ENCODE results near the gene DNAJC3. TPM values are rescaled to one million over a fixed set of nuclear protein-coding genes. Genes with fewer than 3 reads are reported as not detected.
"Not testable (repeated sequence)": the region's sequence is repeated elsewhere in the genome, so short reads cannot be mapped to it uniquely, and the experiment has no call there.

DNAJC3 gene
- total RNA-seq, 2 experiments from 2014 or later: 15.9 to 16.8 TPM

GRCh38 chr13:95784161-95784899, 107.4 kb downstream of the DNAJC3 start:
- CTCF ChIA-PET: no interaction called here
- no peak for DNase-seq
- H3K4me3 Mint-ChIP-seq: no peak overlapping the region
- no peak overlapping the region for H3K27ac Mint-ChIP-seq
- intact Hi-C loops (cut with micrococcal nuclease): no loop called here
- no peak for ATAC-seq
- H3K9me3 Mint-ChIP-seq: peaks cover 4% of the 10 kb centered on the region
- peaks cover 34% of the 10 kb centered on the region for H3K36me3 Mint-ChIP-seq (ENCODE audit: low read depth)
- H3K4me1 Mint-ChIP-seq (ENCODE audit: low read depth): no peaks in the 10 kb centered on the region
- no peaks in the 10 kb centered on the region for H3K27me3 Mint-ChIP-seq
- POLR2A ChIA-PET: no interaction called here
- TF ChIP-seq CTCF (IDR thresholded peaks at IDR 0.05): no peak

GRCh38 chr13:95784900-95785290, 108.0 kb downstream of the DNAJC3 start:
- Mint-ChIP-seq H3K36me3 (ENCODE audit: low read depth) (peaks cover 40% of the 10 kb centered on the region), H3K27ac (no peak overlapping the region), H3K4me3 (no peak overlapping the region), H3K9me3 (peaks cover 4% of the 10 kb centered on the region), H3K4me1 (ENCODE audit: low read depth) (no peaks in the 10 kb centered on the region), H3K27me3 (no peaks in the 10 kb centered on the region)
- ATAC-seq (no peak), DNase-seq (no peak)
- CTCF ChIA-PET: interaction anchor here (1.5 kb wide), 1 partner anchor 49 kb away, joined by 4 read pairs; no protein-coding TSS in a partner anchor
- POLR2A ChIA-PET: no interaction called here
- intact Hi-C loops (cut with micrococcal nuclease): no loop called here
- TF ChIP-seq CTCF (IDR thresholded peaks at IDR 0.05): no peak

- intact Hi-C loops (cut with micrococcal nuclease): no loop called here
- DNase-seq: no peak
- TF ChIP-seq CTCF (IDR thresholded peaks at IDR 0.05): no peak
- no peaks in the 10 kb centered on the region for H3K4me1 Mint-ChIP-seq (ENCODE audit: low read depth)
- no peaks in the 10 kb centered on the region for H3K27me3 Mint-ChIP-seq
- ATAC-seq: no peak
- H3K27ac Mint-ChIP-seq: no peak overlapping the region
- POLR2A ChIA-PET: no interaction called here
- H3K9me3 Mint-ChIP-seq: peaks cover 4% of the 10 kb centered on the region
- H3K36me3 Mint-ChIP-seq (ENCODE audit: low read depth): peaks cover 52% of the 10 kb centered on the region
- CTCF ChIA-PET: no interaction called here
- no peak overlapping the region for H3K4me3 Mint-ChIP-seq
These were observed 110.6 kb downstream of the DNAJC3 start for GRCh38 chr13:95787356-95788099.

- ATAC-seq (no peak), DNase-seq (no peak)
- H3K9me3 Mint-ChIP-seq: peaks cover 4% of the 10 kb centered on the region
- no peaks in the 10 kb centered on the region for H3K4me1 Mint-ChIP-seq (ENCODE audit: low read depth)
- POLR2A ChIA-PET: no interaction called here
- no peak for TF ChIP-seq CTCF (IDR thresholded peaks at IDR 0.05)
- CTCF ChIA-PET: no interaction called here
- no peak overlapping the region for H3K4me3 Mint-ChIP-seq
- no peaks in the 10 kb centered on the region for H3K27me3 Mint-ChIP-seq
- H3K27ac Mint-ChIP-seq: no peak overlapping the region
- intact Hi-C loops (cut with micrococcal nuclease): no loop called here
- H3K36me3 Mint-ChIP-seq (ENCODE audit: low read depth): peaks cover 55% of the 10 kb centered on the region
These were observed 111.1 kb downstream of the DNAJC3 start for GRCh38 chr13:95788100-95788463.

- ATAC-seq; H3K4me3 Mint-ChIP-seq; DNase-seq; H3K9me3 Mint-ChIP-seq; H3K27ac Mint-ChIP-seq; POLR2A ChIA-PET; H3K27me3 Mint-ChIP-seq; intact Hi-C loops (cut with micrococcal nuclease); H3K4me1 Mint-ChIP-seq (ENCODE audit: low read depth): not testable (repeated sequence)
- peaks cover 59% of the 10 kb centered on the region for H3K36me3 Mint-ChIP-seq (ENCODE audit: low read depth)
- CTCF ChIA-PET: interaction anchor here (0.8 to 2.5 kb wide), 2 partner anchors 34 to 165 kb away, joined by 3 to 7 read pairs; no protein-coding TSS in a partner anchor
These were observed 112.4 kb downstream of the DNAJC3 start for GRCh38 chr13:95789315-95789714.
